Daoy (cell line): ENCODE data around the gene WNT9A. TPM values are rescaled to one million over a fixed set of nuclear protein-coding genes. Genes with fewer than 3 reads are reported as not detected.

Experiments used
- DNase-seq: peaks from one replicate; pipeline ENCODE4 v3.0.0-alpha.2; 2015; ENCODE audit warnings: low read depth
- total RNA-seq: library from RNA; depleted of rRNA; stranded (reverse); fragments of >200 nt; shearing (Covaris generic); gene quantifications from 2 replicates; pipeline ENCODE4 v1.2.3, GENCODE V29; 2014

Gene WNT9A
- total RNA-seq, 1 experiment from 2014 or later: 0.57 TPM

DNA sequence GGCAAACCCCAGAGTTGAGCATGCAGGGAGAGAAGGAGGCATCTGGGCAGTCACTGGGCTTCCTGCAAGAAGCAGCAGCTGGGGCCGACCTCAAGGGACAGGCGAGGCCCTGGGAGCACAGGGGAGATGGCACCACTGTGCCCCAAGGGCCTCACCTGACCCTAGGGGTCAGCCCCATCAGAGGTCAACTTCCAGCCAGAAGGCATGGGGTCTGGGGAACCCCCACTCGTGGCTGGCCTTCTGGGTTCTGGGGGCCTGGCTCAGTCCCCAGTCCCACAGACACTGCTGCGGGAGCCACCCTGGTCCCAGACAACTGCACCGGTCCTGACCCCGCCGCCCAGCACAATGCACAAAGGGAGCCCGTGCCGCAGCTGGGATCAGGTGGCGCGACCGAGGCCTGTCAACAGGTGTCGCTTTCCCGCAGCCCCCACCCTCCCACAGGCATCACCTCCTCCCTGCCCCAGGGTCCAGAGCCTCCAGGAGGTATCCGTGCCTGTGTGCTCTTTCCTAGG lies 6.2 kb downstream of the WNT9A start:
- no peak for DNase-seq

- no peak for DNase-seq
Observed at GRCh38 chr1:227940791-227941241, 6.9 kb downstream of the WNT9A start.

DNA sequence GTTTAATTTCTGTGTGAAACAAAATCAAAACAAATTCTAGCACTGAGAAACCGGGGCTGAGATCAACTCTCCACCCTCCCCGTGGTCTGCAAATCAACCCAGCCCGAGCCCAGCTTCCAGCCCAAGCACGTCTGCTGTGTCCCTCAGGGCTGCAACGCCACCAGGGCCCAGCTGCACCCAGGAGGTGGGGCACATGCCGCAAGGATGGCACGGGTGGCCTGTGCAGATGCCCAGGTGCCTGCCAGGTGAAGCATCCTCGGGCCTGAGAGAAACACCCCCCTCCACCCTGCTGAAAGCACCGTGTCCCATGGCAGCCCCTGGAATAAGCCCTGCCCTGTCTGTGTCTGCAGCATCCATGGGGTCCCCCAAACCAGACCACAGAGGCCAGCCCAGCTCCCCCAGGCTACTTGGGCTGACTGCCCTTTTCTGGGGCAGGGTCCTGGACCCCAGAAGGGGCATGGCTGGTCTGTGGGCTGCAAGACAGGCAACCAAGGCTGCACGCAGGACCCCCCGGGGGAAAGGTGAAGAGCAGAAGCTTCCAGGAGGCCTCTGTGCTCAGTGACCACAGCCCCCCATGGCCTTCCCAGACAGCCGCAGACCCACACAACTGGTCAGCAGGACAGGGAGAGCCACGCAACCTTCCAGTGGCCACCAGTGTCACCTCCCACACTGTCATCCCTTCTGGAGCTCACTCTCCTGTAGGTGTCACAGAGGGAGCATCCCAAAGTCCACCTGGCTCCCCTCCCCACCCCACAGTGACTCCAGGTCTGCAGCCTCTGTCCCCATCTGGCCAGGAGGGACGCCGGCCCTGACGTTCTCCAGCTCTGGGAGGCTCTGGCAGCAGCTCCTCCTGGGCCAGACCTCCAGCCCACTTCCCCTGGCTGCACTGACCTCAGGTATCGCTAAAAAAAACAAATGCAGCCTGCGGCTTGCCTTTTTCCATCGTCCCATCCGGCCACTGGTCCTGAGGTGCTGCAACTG lies 7.7 kb downstream of the WNT9A start:
- DNase-seq: no peak

DNA sequence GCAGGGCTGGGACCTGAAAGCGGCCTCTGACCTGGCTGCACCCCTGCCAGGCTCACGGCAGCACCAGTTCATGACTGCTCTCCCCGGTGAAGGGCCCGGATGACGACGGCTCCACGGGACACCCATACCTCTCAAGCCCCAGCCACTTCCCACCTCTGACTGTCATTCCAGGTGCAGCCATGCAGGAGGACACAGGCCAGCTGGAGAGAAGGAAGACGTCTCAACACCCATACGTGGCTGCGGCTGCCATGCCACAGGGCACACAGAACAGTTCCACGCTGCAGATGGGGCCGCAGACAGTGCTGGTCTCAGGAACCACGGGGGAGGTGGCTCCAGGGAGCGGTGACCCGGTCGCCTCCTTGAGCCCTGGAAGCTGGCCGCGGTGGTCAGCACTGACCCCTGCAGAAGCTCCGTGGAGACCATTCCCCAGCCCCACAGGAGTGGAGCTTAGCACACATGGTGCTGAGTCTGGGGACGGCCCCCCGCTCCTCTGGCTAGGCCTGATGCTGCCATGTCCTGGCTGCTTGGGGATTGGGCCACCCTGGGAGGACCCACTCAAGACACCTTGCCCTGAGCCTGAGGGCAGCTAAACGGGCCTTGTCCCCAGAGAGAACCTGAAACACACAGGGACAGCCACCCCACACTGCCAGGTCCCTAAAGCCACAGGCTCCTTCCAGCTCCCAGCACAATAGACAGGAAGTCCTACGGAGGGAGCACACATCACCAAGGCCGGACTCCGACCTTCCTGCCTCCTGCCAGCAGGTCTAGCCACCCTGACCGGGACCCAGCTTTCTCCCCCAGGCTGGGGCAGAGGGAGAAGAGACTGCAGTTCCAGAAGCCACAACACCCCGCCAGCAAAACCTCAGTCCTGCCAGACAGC lies 8.6 kb downstream of the WNT9A start:
- DNase-seq: no peak

DNA sequence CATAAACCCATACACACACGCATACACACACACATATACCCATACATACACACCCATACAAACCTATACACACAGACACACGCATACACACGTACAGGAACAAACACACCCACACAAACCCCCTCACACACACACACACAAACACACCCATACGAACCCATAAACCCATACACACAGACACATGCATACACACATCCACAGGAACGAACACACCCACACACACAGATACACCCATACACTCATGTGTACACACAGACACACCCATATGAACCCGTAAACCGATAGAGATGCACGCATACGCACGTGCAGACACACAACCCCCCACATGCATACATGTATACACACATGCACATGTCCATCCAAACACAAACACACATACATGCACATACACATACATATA lies 9.5 kb downstream of the WNT9A start:
- no peak for DNase-seq

DNA sequence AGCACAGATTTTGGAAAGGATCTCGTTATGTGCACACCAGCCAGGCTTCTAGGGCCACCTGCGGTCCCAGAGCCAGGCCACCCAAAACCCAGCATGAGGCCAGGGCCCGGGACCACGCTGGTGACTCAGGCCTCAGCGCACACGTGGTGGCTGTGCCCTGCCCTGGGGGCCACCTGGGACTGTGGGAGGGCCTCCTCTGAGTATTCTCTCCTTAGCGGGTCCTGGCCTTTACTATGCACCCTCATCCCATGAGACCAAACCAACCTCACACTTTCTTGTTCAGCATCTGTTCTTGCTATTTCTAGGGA lies 9.9 kb downstream of the WNT9A start:
- DNase-seq: no peak

DNA sequence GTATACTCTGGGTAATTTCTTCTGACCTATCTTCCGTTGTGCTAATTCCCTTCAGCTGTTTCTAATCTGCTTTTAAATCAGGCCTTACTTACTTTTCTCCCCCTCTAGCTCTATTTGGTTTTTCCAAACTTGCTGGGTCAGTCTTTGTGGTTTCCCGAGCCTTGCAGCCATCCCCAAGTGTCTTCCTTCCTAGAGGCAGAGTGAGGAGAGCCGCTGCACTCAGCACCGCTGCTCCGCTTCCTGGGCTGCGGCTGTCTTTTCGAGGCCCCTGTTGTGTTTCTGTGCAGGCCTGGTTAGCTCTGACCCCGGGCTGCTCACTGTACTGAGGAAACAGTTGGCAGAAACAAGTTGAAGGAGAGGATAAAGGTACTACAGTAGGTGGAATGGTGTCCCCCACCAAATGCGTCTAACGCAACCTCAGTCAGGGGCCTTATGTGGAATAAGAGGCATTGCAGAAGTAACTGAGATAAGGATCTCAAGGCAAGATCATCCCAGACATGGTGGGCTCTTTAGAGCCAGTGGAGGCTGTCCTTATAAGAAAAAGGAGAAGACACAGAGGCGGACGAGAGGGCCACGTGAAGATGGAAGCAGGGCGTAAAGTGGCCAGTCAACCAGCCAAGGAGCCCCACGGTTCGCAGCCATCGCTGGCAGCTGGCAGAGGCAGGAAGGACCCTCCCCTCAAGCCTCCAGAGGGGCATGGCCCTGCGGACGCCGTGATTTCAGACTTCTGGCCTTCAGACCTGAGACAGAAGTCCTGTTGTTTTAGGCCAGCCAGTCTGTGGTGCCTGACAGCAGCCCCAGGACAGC lies 10.5 kb downstream of the WNT9A start:
- no peak for DNase-seq

GRCh38 chr1:227935826-227936225 lies 11.9 kb downstream of the WNT9A start:
- DNase-seq: no peak

- DNase-seq: no peak
Observed at GRCh38 chr1:227934476-227935313, 13.0 kb downstream of the WNT9A start.

- DNase-seq: no peak
Observed at GRCh38 chr1:227929751-227930472, 17.8 kb downstream of the WNT9A start.

DNA sequence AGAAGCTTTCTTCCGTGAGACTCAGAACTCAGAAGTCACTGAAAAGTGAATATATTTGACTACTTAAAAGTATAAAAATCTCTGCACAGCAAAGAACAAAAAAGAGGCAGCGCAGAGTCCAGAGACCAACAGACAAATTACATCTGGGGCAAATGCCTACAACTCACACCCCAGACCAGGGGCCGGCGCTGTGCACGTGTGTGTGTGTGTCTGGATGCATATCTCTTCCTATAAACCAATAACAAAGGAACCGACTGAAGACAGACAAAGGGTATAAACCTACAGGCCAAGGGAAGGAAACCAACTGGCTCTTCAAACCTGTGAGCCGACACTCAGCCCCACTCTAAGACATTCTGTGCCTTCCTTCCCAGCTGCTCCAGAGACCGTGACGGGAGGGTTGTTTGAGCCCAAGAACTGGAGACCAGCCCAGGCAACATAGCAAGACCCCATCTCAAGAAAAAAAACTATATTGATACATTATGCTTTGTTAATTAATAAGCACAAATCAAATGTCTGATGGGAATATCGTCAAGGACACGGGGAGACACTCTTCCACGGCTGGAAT lies 18.8 kb downstream of the WNT9A start:
- DNase-seq: no peak

DNA sequence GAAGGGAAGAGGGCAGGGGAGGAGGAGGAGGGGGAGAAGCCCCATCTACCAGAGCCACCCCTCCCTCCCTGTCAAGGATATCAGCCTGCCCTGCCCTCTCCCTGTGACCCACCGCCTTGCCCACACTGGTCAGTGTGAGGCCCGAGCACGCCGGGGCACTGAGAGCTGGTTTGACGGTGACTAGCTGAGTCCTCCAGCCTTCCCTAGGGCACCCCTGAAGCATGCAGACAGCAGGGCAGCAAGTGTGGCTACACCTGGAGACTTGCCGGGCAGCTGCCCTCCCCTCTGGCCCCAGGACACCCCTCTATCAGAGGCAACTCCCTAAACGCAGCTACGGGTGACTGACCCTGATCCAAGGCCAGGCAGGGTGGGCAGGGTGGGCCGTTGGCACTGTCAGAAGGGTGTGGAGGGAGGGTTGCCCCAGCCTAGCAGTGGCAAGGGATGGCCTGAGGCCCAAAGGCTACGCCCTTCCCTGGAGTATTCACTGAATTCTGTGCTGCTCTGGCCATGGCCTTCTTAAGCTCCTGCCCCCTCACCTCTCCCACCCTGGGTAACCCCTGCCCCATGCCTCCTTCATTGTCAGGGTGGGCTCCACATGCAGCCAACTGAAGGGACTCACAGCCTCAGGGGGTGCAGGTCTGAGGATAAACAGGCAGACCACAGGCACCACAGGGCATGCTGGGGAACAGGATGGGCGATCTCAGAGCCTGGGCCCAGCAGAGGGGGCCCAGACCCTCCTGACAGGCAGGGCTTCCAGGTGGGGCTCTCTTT lies 19.6 kb downstream of the WNT9A start:
- no peak for DNase-seq

DNA sequence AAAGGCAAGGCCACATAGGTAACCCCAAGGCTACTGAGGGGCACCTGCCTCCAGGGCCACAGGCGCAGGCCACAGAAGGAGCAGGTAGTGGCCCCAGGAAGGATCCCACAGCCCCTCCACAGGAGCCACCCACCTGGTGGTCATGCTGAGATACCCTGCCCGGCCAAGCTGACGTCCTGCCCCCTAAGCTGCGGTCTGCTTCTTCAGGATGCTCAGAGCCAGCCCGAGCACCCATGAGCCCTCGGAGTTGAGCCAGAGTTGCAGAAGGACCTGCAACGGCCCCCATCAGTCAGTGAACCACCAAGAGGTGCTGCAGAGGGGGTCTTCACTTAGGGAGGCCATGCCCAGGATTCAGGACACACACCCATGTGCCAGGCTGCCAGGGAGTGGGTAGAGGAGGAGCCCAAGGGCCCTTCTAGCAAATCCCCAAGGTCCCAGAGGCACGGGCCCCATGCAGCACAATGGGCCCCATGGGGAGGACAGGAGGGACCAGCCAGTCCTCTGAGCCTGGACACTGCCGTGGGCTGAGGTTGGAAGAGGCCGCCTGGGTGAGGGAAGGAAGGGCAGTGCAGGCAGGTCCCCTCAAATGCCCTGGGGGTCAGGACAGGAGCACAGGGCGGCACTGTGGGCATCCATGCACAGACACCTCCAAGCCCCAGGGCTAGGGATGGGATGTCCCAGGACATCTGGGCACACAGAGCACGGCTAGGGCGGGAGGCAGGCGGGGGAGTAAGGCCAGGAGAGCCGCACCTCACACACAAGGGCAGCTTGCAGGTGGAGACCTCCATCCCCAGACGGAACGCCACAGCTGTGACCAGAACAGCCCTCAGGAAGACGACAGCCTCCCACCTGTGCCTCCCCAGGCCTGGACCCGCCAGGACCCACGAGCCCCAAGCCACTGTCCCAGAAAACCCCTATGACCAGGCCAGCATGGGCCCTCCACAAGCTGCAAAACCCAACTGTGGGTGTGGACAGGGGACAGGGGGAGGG lies 20.5 kb downstream of the WNT9A start:
- no peak for DNase-seq

DNA sequence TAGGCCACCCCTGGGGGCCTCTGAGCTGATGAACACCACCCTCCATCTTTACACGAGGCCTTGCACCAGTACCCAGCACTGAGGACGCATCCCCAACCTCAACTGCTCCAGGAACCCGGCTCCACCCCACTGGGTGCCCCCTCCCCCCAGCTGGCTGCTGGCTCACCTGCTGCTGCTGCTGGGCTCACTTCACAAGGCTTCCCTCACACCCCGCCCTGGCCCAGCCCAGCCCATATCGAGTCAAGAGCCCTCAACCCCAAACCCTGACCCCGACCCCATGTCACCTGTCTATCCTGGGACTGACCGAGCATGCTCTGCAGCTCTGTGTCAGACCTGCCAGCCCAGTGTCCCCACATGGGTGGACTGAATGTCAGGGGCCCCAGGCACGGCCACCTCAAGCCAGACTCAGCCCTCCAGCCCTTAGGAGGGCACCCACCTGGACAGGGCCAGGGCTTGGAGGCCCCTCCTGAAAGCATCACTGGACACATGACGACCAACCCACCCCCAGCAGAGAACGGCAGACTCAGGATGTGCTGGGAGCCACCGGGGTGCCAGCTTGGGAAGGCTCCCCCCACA lies 21.4 kb downstream of the WNT9A start:
- no peak for DNase-seq

DNA sequence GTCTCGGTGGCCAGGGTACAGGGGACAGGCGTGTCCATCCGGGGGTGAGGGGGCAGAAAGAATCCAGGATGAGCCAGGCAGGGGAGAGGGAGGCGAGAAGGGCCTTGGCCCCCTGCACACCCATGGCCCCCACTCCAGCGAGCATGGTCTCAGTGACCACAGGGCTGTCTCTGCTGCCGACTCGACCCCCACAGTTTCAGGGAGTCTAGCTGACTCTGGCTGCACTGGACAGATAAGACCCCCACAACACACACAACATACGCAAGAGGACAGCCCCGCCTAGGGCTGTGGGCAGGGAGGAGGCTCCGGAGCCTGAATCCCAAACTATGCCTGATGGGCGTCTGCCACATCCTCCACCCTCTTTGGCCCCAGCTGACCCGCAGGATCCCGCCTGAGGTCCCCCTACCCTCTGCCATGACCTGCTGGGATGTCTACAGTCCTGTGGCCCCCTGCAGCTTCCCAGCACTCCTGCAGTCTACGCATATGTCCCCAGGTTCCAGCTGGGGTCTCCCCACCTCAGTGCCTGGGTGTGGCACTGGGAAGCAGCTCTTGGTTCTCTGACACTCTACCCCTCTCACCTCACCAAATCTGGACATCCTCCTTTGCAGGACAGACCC lies 22.0 kb downstream of the WNT9A start:
- DNase-seq: no peak

DNA sequence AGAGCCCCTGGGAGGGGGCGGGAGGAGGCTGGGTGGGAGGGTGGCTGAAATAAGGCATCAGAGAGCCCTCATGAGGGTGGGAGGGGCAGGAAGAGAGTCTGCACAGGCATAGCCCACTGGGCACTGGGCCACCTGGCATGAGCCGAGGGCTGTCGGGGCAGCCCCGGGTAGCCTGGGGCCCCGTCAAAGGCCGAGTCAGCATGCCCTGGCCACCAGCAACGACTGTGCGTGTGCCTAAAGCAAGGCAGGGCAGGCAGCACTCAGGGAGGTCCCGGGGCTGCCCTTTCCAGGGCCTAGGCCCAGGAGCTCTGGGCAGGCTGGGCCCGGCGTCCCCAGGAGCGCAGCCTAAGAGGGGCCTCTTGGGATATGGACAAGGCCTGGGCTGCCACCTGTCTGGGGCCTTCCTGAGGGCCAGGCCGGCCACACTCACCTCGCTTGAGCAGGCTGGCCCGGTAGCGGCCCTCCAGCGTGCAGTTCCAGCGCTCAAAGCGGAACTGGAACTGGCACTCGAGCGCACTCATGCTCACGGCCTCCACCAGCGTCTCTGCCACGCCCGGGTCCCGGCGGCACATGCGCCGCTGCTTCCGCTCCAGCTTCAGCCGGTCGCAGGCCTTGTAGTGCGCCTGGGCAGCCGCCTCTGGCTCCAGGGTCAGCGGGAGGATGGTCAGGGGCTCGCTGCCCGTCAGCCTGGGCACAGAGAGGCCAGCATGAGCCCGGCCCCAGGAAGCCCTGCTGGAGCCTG lies 22.7 kb downstream of the WNT9A start:
- no peak for DNase-seq
